Fibroblast of mammary gland (primary cell): ENCODE results near the gene NRROS.
A peak's percentile ranks its signal among the peaks of the same experiment; 100 is the strongest.

ENCODE experiments used
- DNase-seq: peaks from one replicate; pipeline ENCODE4 v3.0.0-alpha.2; 2010; ENCODE audit warnings: low read depth
- H3K4me3 ChIP-seq: 2 replicates; pipeline ENCODE4 v1.5.1; 2011; ENCODE audit warnings: low read depth, mild to moderate bottlenecking, low read length, moderate library complexity; ENCODE audit not compliant: control insufficient read depth
- CTCF ChIP-seq: conservative IDR thresholded peaks from 2 replicates; pipeline ENCODE4 v1.5.1; 2011; ENCODE audit warnings: low read depth, low read length, inconsistent platforms; ENCODE audit not compliant: control insufficient read depth, insufficient read depth

The NRROS gene

DNA sequence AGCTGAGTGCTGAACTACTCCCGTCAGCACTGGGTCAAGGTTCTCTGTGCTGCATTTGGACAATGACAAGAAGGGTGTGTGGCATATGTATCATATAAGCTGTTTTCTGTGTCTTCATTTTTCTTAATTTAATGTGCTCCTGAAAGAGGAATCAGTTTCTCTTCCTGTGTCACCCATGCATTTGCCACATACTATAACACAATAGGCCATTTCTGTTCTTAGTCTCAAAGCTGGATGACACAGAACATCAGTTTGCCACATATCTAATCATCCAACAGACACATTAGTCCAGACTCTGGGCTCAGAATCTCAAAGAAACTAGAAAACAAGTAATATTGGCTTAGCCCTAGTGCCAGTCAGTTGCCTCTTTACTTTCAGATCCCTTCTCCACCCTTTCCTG lies 38.4 kb downstream of the NRROS start:
- TF ChIP-seq CTCF: no peak
- no peak overlapping the region for H3K4me3 ChIP-seq
- DNase-seq: no peak

DNA sequence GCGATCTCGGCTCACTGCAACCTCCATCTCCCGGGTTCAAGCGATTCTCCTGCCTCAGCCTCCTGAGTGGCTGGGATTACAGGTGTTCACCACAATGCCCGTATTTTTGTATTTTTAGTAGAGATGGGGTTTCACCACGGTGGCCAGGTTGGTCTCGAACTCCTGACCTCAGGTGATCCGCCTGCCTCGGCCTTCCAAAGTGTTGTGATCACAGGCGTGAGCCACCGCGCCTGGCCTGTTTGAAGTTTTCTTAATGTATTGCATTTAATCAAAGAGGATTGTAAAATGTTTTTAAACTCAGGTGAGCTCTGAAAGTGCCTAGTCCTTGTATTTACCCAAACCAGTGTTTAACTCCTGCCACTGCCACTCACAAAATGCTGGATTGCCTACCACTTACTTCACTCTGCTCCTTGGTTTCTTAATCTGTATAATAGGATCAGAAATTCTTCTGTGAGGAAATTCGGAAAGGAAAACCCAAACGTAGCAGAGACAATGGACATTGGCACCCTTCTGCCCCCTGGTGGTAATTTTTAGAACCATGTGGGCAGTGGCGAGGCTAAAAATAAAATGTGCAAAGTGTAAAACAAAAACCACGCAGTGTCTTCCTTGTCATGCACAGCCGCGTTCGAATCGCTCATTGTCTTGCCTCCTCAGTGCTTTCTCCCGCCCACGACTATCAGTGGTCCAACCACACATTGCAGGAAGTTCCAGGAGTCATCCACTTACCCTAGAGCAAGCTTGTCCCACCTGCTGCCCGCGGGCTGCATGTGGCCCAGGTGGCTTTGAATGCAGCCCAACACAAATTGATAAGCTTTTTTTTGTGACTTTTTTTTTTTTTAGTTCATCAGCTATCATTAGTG lies 45.3 kb downstream of the NRROS start:
- peak; percentile 62 for DNase-seq
- no peak overlapping the region for H3K4me3 ChIP-seq
- peak; percentile 85 for TF ChIP-seq CTCF

- no peak for TF ChIP-seq CTCF
- DNase-seq: peak; percentile 46
- H3K4me3 ChIP-seq: no peak overlapping the region
These were observed 46.9 kb downstream of the NRROS start for GRCh38 chr3:196686436-196686835.

DNA sequence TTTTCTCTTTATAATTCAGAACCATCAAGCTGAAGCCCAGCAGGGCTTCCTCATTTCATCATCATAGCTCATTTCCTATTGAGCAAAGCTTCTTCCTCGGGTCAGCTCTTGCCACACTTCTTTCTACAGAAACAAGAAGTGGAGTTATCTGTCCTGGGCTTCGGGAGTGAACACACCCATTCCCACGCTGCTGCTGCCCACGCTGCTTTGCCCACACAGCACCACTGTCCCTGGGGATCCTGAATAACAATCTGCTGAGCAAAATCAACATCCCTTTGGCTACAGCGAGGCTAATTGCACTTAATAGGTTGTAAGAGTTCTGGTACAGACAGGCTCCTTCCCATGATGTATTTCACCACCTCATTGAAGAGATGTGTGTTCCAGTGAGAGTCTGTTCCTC lies 48.9 kb downstream of the NRROS start:
- DNase-seq: peak; percentile 97
- H3K4me3 ChIP-seq: no peak overlapping the region
- TF ChIP-seq CTCF: no peak

- H3K4me3 ChIP-seq: no peak overlapping the region
- DNase-seq: no peak
- no peak for TF ChIP-seq CTCF
These were observed 50.6 kb downstream of the NRROS start for GRCh38 chr3:196689941-196690660.

GRCh38 chr3:196691386-196691785 lies 51.9 kb downstream of the NRROS start:
- no peak overlapping the region for H3K4me3 ChIP-seq
- no peak for TF ChIP-seq CTCF
- no peak for DNase-seq
